ENCODE measurements around the gene TMEM94.
"Not testable (repeated sequence)": the region's sequence is repeated elsewhere in the genome, so short reads cannot be mapped to it uniquely, and the experiment has no call there.

The TMEM94 gene

GRCh38 chr17:75447951-75448856 is 8.2 kb upstream of the TMEM94 start:
- DNase-seq = no peak

GRCh38 chr17:75450270-75450669 is 6.2 kb upstream of the TMEM94 start:
- no peak for DNase-seq

- DNase-seq = no peak
These were observed 2.2 kb upstream of the TMEM94 start for GRCh38 chr17:75454193-75454592.

- DNase-seq = not testable (repeated sequence)
These were observed 1.8 kb upstream of the TMEM94 start for GRCh38 chr17:75454672-75455071.

GRCh38 chr17:75456039-75456416 is 407 bp upstream of the TMEM94 start:
- DNase-seq = no peak

- DNase-seq = peak; percentile 70
These were observed 716 bp downstream of the TMEM94 start for GRCh38 chr17:75457047-75457654.

GRCh38 chr17:75459246-75459589 is 2.8 kb downstream of the TMEM94 start:
- DNase-seq = no peak

- DNase-seq = no peak
These were observed 3.3 kb downstream of the TMEM94 start for GRCh38 chr17:75459590-75460267.

- DNase-seq = no peak
These were observed 3.9 kb downstream of the TMEM94 start for GRCh38 chr17:75460295-75460694.

GRCh38 chr17:75463603-75464002 is 7.2 kb downstream of the TMEM94 start:
- no peak for DNase-seq

- no peak for DNase-seq
These were observed 8.6 kb downstream of the TMEM94 start for GRCh38 chr17:75465039-75465438.

GRCh38 chr17:75468291-75468754 is 11.9 kb downstream of the TMEM94 start:
- DNase-seq = no peak

GRCh38 chr17:75468779-75469373 is 12.4 kb downstream of the TMEM94 start:
- no peak for DNase-seq

GRCh38 chr17:75471207-75471606 is 14.8 kb downstream of the TMEM94 start:
- no peak for DNase-seq

- peak; percentile 97 for DNase-seq
These were observed 15.7 kb downstream of the TMEM94 start for GRCh38 chr17:75472119-75472518.

GRCh38 chr17:75473246-75473645 is 16.8 kb downstream of the TMEM94 start:
- no peak for DNase-seq

GRCh38 chr17:75474736-75475135 is 18.3 kb downstream of the TMEM94 start:
- no peak for DNase-seq

GRCh38 chr17:75475144-75475835 is 18.9 kb downstream of the TMEM94 start:
- no peak for DNase-seq

- DNase-seq = no peak
These were observed 19.4 kb downstream of the TMEM94 start for GRCh38 chr17:75475851-75476250.

GRCh38 chr17:75476271-75476671 is 19.8 kb downstream of the TMEM94 start:
- DNase-seq = no peak

- DNase-seq = no peak
These were observed 20.5 kb downstream of the TMEM94 start for GRCh38 chr17:75476752-75477489.

- DNase-seq = not testable (repeated sequence)
These were observed 21.0 kb downstream of the TMEM94 start for GRCh38 chr17:75477490-75477862.

All from NCI-H146 (cell line).